NCI-H187 (cell line): ENCODE results near the gene CYB561D2.

Experiments used
- DNase-seq, 2 experiments: peaks; one replicate each; lab custom pipeline; 2025; lab: John Stamatoyannopoulos, UW

Gene CYB561D2

DNA sequence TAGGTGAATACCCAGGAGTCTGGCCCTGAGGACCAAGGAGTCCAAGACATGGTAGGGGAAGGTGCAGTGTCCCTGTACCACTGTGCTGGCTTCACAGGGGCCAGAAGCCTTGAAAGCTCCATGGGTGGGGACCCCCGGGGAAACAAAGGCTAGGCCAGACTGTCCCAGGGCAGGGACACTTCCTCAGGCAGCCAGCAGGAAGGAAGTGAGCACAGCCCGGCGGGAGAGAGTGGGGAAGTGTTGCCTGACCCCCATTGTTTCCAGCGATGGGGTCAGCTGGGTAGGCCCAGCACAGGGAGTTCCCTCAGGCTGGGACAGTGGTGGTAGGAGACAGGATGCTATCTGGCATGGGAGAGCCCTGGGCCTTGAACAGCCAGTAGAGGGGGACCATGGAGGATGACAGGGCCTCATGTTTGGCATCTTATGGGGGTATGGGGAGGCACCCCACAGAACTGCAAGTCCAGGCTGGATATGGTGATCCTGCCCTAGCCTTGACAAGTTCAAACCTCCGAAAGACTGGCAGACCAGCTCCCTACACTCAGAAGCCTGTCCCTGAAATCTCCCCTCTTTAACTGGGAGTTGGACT is 27.0 kb upstream of the CYB561D2 start:
- DNase-seq, result no peak

DNA sequence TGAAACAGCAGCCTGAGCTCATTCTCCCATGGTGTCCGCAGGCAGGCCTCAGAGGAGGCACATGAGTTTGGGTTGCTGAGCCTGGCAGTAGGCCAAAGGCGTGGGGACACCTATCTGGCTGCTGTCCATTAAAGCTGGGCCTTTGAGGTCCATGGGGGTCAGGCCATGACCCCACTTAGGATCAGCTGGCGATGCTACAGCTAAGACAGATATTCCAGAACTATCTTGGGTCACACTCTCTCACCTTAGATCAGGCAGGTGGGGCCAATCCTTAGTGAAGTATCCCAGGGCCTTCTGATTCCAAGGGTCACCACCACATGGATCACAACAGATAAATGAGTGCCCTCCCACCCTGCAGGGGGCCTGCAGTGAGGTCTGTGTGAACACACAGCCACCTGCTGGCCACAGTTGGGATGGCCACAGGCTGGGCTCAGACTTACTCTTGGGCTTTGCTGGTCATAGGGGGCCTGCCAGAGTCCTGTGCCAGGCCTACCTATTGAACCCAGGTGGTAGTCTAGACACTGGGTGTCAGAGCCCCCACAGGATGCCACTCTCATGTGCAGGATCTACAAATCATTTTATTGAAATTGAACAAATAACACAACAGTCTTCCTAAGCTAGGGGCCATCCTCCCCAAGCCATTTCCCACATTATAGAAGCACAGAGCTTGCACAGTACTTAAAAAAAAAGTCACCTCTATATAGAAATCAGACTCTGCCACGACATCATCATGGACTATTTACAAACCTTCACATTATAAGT is 26.1 kb upstream of the CYB561D2 start:
- peak in 1 of 2 experiments; percentile 8 for DNase-seq

DNA sequence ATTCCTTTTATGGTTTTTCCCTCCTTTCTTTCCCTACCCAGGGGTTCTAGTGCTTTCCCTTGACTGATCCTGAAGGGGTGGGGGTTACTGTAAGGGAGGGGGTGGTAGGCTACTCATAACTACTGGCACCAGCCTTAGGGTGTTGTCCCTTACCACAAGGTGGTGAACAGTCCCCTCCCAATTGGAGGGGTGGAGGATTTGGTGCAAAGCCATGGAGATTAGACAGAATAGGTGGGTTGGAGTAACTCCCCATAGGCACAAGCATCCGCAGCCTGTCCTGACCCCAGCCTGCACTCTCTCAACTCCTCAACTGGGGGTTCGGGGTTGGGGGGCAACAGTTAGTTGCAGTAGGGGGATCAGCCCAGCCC is 25.6 kb upstream of the CYB561D2 start:
- DNase-seq, result no peak

DNA sequence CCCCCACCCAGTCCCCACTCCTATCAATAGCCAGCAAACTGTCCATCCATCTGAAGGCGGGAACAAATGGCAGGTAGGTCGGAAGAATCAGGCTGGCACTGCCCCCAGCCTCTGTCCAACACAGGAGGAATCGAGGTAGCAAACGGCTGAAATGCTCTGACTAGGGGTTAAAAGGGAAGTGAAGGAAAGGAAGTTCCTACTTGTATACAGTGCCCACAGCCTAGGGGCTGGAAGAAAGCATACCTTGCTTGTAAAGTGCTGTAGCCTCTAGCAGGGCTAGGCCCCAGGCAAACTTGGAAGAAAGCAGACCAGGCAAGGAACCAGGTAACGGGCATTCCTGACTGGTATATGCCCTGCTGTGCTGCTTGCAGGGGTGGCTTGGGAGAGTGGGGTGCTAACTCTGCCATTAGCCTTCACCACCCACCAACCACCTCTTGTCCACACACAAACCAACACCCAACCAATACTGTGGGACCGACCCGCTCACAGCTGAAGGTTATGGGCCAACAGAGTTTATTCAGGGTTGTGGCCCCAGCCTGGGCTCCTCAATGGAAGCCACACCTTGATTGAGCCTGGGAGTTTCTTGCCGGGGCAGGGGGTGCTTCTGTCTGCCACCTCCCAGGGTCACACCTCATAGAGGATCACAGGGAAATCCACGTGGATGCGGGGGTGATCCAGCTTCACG is 25.0 kb upstream of the CYB561D2 start:
- no peak for DNase-seq

DNA sequence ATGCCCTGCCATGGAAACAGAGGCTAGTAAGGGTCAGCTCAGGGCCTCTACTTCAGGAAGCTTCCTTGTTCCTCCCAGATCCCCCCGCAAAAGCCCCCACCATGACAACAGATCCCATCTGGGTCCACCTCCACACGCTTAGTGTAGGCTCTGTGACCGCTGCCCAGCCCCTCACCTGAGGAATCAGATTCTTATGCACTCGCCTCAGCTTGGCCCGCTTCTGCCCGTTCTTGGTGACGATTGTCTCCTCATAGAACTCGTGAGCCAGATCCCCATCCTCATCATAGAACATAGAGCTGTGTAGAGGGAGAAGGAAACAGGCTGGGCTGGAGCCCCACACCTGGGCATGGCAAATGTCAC is 24.5 kb upstream of the CYB561D2 start:
- no peak for DNase-seq

DNA sequence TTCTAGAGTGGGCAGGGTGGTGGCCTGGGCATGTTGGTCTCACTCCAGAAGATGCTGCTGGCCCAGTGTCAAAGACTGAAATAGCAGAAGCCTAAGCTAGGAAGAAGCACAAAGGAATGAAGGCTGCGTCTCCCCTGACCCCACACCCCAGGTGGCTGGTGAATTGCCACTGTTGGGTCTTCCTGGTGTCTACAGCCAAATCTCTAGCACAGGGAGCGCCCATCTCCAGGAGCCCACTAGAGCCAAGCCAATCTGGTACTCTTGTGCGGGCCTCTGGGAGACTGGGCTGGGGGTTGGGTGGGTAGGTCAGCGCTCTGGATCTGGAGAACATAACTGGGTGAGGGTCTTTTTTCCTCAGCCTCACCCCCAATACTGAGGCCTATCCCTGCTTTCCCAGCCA is 23.5 kb upstream of the CYB561D2 start:
- DNase-seq, result no peak

DNA sequence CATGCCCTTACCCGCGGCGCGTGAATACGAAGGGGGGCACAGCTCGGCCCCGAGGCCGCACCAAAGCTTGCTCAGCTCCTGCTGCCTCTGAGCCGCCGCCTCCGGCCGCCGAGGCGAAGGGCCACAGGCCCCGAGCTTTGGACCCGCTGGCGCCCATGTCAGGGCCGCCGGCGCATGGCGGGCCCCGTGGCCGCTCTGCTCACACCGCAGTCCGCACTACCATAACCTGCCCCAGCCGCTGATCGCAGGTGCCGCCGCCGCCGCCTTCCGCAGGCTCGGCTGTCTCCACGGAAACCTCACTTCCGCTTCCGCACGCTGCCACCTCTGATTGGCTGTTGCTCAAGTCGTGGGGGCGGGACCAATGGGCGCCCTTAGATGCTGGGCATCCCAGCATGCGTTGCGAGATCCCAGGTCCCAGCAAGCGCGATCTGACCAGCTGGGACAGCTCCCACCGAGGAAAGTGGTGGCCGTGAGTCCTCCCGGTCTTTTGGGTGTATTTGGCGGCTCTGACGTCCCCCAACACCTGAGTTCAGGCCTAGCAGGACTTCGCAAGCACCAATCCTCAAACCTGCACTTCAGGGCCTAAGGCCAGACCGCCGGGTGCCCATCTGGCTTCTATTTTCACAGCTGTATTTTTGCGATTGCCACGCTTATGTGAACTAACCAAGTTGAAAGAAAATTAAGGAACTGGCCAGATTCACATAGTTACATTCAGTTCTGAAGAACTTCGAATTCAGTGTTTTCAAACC is 22.5 kb upstream of the CYB561D2 start, which contains the start of gene TUSC2:
TSS of gene TUSC2 (minus strand) at position 281 of the 749 bp plus-strand sequence. CDS start at position 157, 124 bp downstream.
- DNase-seq, result peak; percentile 80 to 89

DNA sequence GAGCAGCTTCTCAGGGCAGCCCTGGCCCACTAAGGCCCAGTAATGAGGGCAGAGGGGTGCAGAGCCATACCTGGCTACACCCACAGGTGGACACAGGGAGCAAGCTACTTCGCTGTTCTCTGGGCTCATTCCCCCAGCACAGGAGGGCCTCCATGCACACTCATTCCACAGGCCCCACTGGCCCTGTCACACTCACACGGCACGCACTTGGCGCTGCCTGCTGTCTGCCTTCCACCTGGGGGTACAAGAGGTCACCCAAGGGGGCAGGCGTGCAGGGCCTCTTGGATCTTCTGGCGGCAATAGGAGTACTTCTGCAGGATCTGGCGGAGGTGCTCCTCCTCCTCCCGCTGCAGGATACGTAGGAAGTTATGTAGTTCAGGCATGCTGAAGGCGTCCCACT is 20.3 kb upstream of the CYB561D2 start:
- no peak for DNase-seq

DNA sequence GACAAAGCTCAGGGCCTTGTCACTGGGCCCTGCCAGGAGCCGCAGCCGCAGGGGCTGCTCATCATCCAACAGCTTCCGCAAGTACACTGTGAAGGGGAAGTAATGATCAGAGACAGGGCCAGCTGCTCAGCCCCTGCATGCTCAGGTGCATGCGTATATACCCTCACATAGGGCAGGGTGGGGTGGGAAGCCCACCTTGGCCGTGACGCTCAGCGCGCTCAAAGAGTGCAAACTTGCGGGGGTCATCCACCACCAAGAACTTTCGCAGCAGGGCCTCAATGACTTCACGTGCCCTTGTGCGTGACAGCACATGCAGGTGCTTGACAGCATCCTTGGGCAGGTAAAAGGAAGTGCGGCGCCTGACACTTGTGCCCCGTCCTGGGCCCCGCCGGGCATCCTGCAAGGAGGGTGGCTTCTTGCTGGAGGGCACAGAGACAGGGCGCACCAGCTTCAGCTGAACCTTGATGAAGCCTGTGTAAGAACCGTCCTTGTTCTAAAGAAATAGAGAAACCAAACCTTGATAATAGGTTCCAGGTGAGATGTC is 19.2 kb upstream of the CYB561D2 start:
- no peak for DNase-seq

DNA sequence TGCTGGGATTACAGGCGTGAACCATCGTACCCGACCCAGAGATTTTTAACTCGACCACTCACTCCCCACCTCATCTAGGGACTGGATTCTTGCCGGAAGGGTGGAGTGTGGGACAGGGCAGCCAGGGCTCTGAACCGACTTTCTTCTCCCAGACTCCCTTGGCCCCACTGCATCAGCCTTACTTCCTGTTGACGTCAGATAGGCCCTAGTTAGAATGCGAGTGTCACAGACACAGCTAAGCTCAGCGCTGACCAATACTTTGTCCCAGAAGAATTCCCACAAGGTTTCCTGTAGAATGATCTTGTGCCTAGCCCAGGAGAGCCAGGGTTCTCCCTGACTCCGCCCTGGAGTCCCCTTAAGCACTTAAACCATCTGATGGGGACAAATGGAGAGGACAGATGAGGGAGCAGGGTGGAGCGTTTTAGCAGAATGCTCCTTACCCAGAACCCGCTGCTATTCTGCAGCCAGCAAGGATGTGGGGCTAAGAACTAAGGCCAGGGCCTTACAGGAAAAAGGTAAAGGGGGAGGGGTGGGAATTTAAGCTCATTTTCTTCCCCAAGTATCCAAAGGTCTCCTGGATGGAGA is 16.8 kb upstream of the CYB561D2 start:
- no peak for DNase-seq

DNA sequence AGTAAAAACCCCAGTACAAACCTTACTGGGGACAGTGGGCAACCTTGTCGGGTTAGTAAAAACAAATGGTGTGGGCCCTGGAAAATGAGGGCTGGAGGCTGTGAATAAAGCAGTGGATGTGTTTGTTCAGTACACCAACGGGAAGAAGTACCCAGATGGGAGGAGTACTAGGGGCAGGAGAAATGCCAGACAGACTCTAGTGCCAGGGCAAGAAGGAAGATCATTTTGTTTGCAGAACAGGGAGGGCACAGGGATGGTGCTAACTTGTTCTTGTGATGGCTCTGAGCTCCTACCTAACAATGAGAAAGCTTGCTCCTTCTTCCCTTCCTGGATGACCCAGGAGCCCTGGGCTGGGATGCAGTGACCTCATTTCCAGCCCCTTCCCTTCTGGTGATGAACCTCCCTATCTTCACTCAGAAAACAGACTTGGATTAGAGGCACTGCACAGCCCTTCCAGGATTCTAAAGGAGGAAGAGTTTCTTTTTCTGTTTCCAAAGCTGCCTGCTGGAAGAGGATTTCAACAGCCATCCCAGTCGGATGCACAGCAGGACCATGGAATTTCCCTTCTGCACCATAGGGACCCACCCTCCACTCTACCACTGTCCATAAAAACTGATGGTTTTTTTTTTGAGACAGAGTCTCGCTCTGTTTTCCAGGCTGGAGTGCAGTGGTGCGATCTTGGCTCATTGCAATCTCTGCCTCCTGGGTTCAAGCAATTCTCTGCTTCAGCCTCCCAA is 16.2 kb upstream of the CYB561D2 start:
- no peak for DNase-seq

DNA sequence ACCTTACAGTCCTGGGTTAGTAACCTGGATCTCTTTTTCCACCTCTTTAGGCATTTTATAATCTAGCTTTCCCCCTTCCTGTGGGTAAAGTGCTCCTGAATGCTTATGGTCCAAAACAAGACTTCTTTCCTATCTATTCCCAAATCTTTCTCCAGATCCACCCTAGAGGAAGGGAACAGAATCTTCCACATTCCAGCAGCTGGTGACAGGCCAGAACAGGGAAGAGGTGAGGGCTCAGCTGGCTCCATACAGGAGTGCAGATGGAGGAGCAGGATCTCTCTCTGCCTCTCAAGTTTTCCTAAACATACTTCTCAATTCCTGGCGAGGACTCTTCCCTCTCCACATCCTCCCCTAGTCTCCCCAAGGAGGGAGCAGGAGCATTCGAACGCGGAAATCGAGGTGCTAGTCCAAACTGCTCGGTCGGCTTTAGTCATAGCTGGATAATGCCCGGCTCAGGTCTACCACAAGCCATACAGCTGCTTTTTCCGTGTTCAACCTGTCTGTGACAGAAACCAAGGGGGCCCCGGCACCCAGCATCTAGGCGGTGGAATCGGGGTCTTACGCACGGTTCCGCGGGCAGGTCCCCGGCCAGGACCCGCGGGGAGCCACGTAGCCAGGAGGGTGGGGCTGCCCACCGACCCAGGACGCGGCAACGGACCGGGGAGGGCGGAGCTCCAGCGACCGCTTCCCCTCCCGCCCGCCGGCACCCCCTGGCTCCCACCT is 14.0 kb upstream of the CYB561D2 start:
- DNase-seq, result no peak

DNA sequence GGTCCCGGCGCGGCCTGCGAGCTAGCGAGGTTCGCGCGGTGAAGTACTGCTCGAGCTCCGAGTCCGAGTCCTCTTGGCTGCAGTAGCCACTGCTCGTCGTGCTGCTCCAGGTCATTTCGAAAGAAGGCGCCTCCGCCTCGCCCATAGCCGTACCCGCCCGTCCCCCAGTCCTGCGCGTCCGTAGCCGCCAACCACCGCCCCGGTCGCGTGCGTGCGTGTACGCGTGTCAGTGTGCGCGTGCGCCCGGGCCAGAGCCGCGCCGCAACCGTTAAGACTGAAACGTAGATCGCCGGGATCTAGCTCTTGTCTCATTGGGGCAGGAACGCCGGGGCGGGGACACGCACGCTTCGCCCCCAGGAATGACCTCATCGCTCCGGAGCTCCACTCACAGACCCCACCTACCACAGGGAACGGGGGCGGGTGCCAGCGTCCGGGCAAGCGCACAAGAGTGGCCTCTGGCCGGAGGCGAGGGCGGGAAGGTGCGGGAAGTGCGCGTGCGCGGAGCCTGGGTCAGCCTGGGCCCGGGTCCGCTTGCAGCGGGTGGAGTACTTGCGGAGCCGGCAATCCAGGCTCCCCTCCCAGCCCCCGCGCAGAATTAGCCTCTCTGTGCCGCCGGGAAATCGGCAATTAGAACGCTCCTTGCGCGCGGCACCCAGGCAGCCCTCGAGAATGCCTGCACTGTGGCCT is 13.3 kb upstream of the CYB561D2 start:
- peak; percentile 56 to 91 for DNase-seq

DNA sequence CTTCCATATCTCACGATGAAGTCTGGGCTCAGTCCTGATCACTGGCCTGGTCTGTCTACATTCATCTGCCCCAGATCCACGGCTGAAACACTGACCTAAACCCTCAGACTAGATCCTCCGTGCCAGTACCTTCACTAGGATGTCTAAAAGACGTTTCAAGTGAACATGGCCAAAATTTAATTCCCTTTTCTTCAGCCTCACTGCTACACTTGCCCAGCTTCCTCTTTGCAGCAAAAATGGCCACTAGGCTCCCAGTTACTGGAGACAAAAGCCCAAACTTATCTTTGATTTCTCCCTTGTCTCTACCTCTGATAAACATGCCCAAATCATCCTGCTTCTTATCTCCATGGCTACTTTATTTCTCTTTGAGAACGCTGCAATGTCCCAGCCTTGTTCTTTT is 11.7 kb upstream of the CYB561D2 start:
- DNase-seq, result no peak

DNA sequence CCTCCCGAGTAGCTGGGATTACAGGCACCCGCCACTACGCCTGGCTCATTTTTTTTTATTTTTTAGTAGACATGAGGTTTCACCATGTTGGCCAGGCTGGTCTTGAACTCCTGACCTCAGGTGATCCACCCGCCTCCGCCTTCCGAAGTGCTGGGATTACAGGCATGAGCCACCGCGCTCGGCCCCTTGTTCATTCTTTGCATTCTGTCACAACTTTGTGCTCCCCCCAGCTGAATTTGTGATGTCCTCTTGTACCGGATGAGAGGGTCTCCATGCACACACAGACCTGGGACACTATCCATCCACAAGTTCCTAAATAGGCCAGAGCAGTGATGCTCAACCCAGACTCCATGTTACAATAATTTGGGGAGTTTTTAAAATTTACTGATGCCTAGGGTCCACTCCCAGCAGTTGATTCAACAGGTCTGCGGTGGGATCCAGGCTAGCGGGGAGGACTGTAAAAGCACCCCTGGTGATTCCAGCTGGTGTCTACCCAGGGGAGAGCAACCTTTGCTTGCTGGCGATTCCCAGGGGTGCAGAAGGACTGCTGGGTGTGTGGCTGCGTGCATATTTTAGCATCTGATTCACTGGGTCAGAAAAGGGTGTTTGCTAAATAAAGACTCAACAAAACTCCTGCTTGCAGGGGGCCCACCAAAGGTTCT is 11.0 kb upstream of the CYB561D2 start:
- no peak for DNase-seq

DNA sequence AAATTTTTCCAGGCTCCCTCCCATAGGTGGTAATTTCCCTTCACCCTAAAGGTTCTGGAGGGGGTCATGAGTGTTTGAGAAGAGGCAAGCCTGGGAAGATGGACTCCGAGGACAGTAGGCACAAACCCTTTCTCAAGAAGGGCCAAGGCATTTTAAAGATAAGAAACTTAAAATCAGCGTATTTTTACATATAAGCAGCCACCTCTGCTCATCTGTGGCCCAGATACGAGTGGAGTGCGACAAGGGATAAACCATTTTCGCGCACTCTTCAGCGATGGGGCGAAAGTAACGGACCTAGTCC is 10.6 kb upstream of the CYB561D2 start:
- DNase-seq, result no peak

DNA sequence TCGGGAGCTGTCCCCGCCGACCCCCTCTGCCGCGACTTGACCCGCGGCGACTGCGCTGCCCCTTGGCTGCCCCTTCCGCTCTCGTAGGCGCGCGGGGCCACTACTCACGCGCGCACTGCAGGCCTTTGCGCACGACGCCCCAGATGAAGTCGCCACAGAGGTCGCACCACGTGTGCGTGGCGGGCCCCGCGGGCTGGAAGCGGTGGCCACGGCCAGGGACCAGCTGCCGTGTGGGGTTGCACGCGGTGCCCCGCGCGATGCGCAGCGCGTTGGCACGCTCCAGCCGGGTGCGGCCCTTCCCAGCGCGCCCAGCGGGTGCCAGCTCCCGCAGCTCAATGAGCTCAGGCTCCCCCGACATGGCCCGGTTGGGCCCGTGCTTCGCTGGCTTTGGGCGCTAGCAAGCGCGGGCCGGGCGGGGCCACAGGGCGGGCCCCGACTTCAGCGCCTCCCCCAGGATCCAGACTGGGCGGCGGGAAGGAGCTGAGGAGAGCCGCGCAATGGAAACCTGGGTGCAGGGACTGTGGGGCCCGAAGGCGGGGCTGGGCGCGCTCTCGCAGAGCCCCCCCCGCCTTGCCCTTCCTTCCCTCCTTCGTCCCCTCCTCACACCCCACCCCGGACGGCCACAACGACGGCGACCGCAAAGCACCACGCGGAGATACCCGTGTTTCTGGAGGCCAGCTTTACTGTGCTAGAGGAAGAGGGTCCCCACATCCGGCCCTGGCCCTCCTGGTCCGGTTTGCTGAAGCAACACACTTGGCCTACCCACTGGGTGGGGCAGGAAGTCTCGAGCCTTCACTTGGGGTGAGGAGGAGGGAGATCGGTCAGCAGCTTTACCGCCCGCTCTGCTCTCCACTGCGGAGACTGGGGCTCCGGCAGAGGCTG is 10.0 kb upstream of the CYB561D2 start, which contains the start of gene RASSF1:
TSS of gene RASSF1 (minus strand) at position 389 of the 882 bp plus-strand sequence. CDS start at position 358, 31 bp downstream.
- DNase-seq, result no peak

DNA sequence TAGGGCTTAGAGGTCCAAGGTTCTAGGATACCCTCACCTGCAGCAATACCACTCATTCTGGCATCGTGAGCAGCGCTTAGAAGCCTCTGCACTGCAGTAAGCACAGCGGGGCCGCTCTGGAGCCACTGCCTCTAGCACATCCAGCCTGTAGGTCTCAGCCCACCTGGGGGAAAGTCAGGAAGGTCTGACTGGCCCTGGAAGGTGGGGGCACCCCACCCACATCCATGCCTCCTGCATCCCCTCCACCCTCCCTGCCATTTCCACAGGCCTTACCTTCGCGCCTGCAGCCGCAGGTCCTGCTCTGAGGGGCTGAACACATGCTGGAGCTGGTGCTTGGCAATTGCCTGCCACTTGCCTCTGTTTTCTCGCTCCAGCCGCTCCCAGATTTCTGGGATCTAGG is 9.1 kb upstream of the CYB561D2 start:
- DNase-seq, result no peak
